Superior temporal gyrus (tissue), 1 donor: ENCODE measurements around the gene TGFBRAP1.

Source experiments
- DNase-seq: peaks from one replicate; pipeline ENCODE4 v3.0.0-alpha.2; 2016; ENCODE audit errors: extremely low spot score

TGFBRAP1 gene

DNA sequence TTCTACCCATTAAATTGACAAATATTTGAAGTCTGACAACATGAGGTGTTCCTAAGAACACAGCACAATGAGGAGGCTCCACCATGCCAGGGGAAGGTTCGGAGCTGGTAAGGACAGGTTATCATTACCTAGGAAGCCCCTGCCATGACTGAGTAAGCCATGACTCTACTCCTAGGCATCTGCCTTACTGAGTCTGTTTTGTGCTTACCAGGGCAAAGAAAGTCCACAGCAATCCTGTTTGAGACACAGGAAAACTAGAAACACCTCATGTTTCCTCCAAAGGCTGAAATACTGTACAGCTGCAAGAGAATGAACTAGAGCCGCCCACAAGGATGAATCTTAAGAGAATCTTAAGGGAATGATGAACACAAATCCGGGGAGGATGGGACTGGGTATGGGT lies 11.6 kb downstream of the TGFBRAP1 start:
- no peak for DNase-seq

DNA sequence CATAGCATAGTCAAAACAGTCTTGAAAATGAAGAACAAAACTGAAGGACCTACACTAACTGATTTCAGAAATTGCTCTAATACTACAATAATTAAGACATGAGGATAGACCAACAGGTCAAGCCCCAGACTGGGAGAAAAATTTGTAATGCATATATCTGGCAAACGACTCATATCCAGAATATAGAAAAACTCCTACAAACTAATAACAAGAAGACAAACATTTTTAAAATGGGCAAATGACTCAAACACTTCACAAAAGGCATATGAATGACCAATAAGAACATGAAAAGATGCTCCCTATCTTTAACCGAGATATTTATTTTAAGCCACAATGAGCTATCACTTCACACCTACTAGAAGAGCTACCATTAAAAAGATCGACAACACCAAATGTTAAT lies 14.2 kb downstream of the TGFBRAP1 start:
- DNase-seq: no peak

DNA sequence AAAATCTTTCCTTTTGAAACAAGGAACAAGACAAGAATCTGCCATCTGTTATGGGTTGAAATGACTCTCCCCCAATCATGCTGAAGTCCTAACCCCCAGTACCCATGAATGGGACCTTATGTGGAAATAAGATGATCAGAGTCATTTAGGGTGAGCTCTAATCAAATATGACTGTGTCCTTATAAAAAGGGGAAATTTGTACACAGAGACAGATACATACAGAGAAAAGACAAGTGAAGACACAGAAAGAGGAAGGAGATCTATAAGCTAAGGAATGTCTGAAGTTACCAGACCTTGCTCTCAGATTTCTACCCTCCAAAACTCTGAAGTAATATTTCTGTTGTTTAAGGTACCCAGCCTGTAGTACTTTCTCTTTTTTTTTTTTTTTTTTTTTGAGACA lies 15.7 kb downstream of the TGFBRAP1 start:
- no peak for DNase-seq

DNA sequence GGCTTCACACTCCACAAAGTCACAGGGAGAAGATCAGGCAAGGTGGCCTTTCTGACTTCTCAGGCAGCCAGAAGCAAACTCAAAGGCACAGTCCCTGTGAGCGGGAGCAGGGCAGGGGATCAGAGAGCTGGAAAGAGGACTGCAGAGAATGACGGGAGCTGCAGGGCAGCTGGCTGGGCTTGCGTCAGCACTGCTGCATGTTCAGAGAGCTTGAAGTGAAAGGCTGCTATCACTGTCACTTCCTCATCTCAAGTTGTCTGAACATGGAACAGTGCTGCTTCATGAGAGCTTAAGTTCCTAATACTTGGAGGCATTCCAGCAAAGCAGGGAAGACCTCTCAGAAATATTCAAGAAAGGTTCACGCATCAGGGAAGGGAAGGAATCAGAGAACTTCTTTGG lies 20.4 kb downstream of the TGFBRAP1 start:
- peak; percentile 60 for DNase-seq

DNA sequence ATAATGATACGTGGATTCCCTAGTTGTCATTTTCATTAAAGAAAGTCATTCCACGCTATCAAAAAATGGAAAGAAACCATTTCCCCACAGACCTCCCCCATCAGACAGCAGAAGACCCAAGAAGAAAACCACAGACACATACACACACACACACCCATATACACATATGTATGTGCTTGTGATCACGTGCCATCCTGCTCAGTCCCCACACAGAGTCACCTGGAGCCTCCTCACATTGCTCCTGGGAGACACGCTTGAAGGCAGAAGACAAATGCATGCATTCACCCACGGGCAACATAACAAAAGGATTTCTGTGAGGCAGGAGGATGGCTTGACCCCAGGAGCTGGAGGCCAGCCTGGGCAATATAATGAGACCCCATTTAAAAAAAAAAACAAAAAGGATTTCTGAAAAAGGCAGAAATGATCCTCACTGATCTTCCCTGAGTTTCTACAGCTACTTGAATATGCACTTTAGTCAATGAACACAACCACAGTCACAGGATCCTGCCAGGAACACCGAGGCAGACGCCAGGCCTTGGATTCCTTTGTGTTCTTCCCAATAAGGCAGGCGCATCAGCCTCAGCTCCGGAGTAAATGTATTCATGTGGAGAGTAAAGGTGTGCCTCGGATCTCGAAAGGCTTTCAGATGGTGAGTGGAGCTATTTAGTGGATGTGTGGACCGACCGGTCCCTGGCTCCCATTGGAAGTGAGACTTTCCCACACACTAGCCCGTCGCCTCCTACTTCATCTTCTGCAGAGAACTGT lies 21.0 kb downstream of the TGFBRAP1 start:
- peak; percentile 46 for DNase-seq

DNA sequence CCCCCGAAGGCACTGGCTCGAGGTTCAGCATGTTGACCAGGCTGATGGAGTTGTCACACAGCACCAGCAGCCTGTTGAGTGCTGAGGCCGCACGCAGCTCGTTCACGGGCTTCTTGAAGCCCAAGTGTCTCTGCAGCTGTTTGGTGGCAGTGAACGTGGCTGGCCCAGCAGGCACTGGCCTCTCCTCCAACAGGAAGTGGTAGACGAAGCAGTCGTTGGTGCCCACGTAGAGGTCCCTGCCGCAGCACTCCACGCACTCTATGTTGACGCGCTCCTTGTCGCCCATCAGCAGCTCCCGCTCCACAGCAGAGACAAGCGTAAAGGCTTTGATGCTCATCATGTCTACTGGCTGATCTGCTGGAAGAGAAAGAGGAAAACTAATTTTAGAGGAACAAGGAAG lies 21.6 kb downstream of the TGFBRAP1 start:
- no peak for DNase-seq

DNA sequence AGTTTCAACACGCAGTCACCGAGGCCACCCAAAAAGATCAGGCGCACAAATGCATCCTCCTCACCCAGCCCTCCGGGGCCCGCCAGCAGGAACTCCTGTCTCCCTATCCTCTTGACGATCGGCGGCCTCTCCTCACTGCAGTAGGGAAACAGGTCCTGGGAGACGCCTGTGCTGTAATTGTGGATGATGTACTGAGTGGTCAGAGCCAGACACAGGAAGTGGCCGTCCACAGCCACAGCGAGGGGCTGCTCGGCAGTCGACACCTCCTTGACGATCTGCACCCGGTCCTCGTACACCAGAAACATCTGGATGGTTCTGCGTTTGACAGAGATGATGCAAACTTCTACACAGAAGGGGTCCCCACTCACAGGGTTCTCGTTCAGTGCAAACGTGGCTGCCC lies 22.0 kb downstream of the TGFBRAP1 start:
- DNase-seq: no peak

DNA sequence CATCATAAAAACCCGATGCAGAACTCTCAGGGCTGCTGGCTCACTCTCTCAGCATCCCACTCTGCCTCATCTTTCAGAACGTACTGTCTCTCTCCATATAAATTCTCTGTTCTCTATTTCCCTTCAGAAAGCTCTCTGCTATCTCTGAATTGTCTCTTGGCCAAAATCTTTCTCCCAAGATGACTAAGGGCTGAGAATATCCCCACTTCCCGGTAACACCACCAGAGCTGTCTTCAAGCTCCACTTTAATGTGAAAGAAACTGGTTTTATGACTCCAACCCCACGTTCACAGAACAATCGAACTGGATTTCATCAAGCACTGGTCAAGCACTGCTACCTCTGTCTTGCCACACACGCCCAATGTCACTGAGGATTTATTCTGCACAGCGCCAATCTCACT lies 22.4 kb downstream of the TGFBRAP1 start:
- DNase-seq: no peak

DNA sequence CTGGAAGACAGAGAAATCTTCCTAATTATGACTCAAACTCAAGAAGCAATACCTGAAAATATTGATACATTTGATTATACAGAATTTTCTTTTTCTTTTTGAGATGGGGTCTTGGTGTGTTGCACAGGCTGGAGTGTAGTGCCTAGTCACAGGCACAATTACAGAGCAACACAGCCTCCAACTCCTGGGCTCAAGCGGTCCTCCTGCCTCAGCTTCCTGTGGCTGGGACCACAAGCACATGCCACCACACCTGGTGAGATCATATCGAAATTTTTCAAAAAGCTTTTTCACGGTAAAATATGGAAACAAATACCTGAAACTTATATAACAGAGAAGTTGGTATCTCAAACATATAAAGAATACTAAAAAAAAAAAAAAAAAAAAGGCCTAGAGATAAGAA lies 27.9 kb downstream of the TGFBRAP1 start:
- DNase-seq: no peak

DNA sequence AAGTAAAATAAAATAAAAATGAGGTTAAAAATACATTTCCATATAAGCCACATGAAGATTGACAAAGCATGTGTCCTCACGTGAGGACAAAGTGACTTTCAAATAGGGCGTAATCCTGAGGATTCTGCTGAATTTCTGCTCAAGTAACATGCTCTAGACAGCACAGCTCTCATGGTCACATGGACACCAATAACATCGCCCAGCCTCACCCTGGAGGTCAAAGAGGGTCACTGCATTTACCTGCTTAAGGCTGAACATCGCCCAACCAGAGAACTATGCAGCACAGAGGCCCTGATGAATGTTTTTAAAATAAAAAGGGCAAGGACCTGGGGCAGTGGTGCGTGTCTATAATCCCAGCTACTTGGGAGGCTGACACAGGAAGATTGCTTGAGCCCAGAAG lies 30.2 kb downstream of the TGFBRAP1 start:
- no peak for DNase-seq

DNA sequence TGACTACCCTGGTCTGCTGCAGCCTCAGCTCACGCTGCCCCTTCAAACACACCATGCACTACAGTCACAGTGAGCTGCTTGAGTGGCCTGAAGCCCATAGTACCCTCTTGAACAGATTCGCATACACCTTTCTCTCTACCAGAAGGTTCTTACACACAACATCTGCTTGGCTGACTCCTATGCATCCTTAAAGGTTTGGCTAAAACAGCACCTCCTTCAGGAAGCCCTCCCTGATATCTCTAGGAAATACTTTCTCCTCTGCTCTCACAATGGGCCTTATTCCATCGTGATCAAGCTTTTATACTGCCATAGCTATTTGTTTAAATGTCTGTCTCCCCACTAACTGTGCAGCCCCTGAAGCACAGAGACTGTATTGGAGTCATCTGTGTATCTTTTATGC lies 31.5 kb downstream of the TGFBRAP1 start:
- DNase-seq: no peak

DNA sequence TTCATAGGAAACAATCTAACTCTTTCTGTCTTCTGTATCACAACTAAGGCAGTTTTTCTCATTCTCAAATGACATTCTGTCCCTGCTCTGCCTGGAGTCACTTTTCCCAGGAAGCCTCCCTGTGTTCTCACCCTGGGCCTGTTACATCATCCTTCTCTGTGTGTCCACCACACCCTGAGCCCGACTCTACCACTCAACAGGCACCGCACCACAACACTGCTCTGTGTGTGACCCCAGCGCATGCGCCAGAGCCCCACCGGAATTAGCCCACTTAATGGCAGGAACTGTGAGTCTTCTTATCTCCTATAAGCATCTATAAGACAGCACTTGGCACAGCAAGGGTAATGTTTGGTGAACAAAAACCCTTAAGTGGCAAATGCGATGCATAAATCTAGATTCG lies 32.3 kb downstream of the TGFBRAP1 start:
- no peak for DNase-seq

DNA sequence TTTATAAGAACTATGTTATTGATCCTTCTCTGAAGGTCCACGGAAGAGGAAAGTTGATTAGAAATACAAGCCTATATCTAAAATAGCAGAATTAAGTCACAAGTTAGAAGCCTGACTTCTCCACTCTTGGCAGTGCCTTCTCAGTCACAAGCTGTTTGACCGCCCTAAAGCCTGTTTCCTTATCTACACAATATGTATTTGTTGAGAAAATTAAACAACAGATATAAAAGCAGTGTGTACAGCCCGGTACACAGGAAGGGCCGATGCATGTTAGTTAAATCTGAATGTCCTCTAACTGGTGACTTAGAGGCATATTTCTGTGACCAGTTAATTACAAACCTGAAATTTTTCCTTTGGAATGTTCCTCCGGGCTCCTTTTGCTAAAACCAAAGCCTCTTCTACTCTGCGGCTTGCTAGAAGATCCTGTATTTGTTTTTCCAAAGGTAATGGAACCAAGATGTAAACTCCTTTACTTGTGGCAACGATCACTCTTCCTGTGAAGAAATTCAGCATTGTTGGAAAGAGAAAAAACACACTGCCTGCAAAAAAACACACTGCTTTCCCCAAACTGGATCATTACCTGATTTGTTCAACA lies 33.4 kb downstream of the TGFBRAP1 start:
- DNase-seq: no peak

DNA sequence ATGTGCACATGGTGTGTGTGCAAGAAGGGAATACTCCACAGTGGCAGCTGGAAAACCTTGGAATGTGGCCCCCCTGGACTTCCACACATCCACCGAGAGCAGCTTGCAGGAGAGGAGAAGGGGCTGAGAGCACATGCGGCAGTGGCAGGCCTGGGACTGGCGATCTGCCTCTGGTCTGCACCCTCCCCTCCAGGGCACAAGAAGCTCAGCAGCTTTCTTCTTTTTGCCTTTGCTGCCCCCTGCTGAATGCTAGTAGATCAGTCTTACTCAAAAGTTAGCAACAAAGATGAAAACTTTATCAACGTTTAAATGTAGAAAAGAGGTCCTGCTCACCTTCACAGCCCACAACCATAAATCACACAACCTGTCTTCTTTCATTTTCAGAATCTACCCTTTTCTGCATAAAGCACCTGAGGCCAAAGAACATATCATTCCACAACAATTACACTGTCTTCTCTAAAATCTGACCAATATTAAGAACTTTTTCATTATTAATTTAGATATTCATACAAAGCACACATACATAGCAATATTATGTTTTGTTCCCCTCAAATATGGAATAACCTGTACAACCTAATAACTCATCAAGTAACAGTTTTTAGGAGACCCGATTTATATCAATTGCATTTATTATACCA lies 34.6 kb downstream of the TGFBRAP1 start:
- DNase-seq: peak; percentile 88

DNA sequence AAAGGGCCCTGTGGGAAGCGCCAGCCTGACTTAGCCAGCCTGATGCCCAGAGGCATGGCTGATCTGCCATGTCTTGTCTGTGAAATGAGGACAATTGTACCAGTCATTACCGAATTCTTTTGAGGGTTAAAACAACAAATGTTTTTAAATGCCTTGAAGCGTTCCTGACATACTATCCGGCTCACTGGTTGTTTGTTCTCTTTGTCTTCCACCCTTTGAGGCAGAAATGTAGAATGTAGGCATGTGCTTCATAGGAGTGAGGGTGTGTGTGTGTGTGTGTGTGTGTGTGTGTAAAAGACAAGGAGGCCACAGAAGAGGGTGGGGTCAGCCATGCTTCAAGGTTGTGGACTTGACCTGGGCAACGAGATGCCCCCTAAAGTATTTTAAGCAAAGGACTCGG lies 35.5 kb downstream of the TGFBRAP1 start:
- DNase-seq: no peak

DNA sequence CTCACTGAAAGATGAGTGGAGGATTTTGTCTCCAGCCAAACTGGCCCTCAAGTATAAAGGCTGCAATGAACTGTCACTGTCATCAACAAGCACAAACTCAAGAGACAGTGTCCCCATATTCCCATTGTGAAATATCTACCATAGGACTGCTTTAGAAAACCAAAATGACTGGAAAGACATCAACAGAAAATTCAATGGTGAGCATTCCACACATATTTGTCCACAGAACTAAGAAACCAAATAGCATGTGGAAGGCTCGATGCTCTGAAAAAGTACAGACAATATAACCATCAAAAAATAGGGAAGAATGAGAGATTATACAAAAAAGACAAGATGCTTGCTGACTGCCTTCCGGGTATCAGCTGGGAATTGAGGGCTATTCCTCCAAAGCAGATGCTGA lies 37.6 kb downstream of the TGFBRAP1 start:
- no peak for DNase-seq

DNA sequence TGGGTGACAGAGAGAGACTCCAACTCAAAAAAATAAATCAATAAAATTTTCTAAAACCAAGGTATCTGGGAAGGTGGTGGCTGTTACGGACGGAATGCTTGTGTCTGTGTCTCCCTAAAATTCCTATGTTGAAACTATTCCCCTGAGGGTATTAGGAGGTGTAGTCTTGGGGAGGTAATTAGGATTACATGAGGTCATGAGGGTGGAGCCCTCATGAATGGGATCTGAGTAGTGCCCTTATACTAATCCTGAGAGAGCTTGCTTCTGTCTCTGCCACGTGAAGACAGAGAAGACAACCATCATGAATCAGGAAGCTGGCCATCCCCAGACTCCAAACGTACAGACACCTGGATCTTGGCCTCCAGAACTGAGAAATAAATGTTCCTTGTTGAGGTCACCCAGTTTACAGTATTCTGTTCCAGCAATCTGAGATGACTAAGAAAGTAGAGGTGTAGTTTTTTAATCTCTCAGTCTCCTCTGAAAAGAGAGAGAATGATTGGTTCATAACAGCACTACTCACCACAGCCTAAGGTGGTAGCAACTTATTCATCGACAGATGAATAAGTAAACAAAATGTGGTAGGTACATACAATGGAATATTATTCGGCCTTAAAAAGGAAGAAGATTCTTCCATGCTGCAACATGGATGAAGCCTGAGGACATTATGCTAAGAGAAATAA lies 38.4 kb downstream of the TGFBRAP1 start:
- DNase-seq: no peak

DNA sequence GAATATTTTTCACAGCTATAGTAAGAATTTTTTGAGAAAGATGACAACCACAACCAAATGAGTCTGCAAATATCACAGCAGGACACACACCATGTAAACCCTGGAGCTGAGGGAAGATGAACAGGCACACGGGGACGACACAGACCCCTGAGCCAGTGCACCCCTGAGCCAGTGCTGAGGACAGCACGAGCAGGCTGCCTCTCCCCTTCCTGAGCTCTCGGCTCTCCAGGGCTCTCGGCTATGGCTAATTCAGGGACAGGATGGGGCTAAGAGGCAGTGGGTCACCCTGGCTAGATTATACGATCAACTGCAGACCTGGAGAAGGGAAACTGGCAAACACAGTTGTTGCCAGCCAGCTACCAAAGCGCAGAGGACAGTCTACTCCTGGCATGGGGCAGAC lies 41.4 kb downstream of the TGFBRAP1 start:
- DNase-seq: no peak

DNA sequence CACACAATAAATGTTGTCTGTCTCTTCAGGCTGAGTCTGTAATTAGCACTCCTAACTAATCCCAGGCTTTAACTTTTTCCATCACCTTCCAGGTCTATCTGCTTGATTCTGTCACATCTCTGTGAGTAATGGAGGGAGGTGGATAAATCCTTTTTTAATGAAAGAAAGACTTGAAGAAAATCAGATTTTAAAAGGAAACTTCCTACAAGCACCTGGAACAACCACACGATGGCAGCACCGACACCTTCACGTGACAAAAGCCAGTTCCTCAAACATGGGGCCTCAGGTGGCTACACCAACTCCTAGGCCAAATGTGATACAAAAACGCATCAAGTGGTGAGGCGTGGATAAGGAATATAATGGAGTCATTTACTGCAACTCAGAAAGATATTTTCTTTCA lies 41.8 kb downstream of the TGFBRAP1 start:
- DNase-seq: no peak

DNA sequence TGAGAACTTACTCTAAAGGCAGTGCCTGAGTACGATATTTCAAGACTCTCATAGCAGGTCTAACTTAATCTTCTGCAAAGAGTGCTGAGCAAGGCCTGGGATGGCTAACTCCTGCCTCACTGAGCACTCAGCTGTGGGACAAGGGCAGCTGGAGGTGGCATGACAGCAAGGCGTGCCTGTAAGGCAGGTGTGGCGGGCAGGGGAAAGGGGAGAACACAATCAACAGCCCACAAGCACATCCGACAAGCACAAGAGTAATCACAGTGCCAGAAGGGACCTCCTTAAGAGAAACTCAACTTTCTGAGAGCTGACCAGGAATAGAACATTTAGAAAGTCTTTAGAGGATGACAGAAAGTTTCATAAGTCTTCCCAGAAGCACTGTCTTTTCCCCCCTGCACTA lies 46.0 kb downstream of the TGFBRAP1 start:
- no peak for DNase-seq

DNA sequence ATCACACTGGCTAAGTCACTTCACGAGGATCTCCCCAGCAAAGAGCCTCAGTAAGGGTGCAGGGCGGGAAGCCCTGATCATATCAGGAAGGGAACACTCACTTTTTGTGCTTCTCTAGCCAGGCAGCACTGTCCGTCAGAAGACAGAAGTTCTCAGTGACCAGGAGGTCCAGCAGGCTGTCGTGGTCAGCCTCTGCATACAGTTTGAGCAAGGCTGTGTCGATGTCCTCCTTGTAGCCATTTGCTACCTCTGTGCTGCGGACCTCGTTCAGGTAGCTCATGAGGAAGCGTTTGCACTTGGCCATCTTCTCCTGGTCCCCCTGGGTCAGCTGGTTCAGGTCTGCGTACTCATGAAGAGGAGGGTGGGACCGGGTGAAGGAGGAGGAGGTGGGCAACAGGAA lies 49.3 kb downstream of the TGFBRAP1 start:
- DNase-seq: no peak

DNA sequence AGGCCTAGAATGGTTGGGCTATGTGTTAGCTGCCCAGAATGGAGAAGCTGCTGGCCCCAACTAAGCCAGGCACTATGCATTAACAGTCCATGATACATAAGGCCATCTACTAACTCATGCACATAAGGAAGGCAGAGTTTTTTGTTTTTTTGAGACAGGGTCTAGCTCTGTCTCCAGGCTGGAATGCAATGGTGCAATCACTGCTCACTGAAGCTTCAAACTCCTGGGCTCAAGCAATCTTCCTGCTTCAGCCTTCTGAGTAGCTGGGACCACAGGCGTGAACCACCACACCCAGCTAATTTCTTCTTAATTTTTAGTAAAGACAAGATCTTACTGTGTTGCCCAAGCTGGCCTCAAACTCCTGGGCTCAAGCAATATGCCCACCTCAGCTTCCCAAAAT lies 50.4 kb downstream of the TGFBRAP1 start:
- DNase-seq: no peak

DNA sequence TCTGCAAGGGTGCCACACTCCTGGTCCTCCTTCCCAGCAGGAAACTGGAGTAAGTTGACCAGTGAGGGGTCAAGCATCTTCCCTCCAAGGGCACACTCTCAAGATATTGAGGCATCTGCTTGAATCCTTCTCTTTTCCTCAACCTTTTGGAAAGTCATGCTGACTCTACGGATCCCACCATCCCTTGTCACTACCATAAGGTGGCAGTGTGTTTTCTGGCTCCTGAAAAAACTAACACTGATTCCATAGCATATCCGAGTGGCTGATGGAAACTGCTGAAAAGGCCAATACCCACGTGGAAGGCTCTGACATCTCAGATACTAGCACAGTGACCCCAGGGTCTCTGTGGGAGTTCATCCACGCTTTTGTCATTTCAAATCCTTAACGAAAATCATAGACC lies 50.9 kb downstream of the TGFBRAP1 start:
- DNase-seq: no peak
